Activated CD4-positive, alpha-beta memory T cell treated with anti-CD3 and anti-CD28 coated beads for 36 hours (primary cell): Measurements from ENCODE around the gene IL36RN. TPM values are rescaled to one million over a fixed set of nuclear protein-coding genes. Genes with fewer than 3 reads are reported as not detected.
A peak's percentile ranks its signal among the peaks of the same experiment; 100 is the strongest.

Experiments
- CTCF ChIA-PET: fragments of 350-600 bp; sonication (Branson Sonifier 250); formaldehyde crosslinking; loops from one replicate; lab custom pipeline; 2021; ENCODE audit warnings: antibody characterized with exemption, inconsistent platforms; lab: Charles Lee
- POLR2A ChIA-PET: fragments of 350-600 bp; sonication (Branson Sonifier 250); formaldehyde crosslinking; loops from one replicate; lab custom pipeline; 2021; ENCODE audit warnings: antibody characterized with exemption; lab: Charles Lee
- DNase-seq: peaks from one replicate; pipeline ENCODE4 v3.0.0-alpha.2; 2020
- H3K27ac Mint-ChIP-seq: one replicate; pipeline ENCODE4 v1.8.0; 2021; ENCODE audit warnings: mixed read lengths
- H3K27me3 Mint-ChIP-seq: one replicate; pipeline ENCODE4 v1.8.0; 2021; ENCODE audit warnings: mixed read lengths
- H3K36me3 Mint-ChIP-seq: one replicate; pipeline ENCODE4 v1.8.0; 2021; ENCODE audit warnings: mixed read lengths
- H3K4me1 Mint-ChIP-seq: one replicate; pipeline ENCODE4 v1.8.0; 2021; ENCODE audit warnings: low read depth, mixed read lengths
- H3K4me3 Mint-ChIP-seq: one replicate; pipeline ENCODE4 v1.8.0; 2021; ENCODE audit warnings: mild to moderate bottlenecking, mixed read lengths
- H3K9me3 Mint-ChIP-seq: one replicate; pipeline ENCODE4 v1.8.0; 2021; ENCODE audit warnings: mixed read lengths
- intact Hi-C: fragments of 100-400 bp; cut with micrococcal nuclease; formaldehyde crosslinking; loops from one replicate; pipeline ENCODE4 v1.15.1; 2023
- total RNA-seq, 2 experiments: library from RNA; stranded (reverse); gene quantifications; one replicate each; pipeline ENCODE4 v1.2.3, GENCODE V29; 2021

IL36RN gene
- total RNA-seq, 2 experiments from 2014 or later, result not detected

DNA sequence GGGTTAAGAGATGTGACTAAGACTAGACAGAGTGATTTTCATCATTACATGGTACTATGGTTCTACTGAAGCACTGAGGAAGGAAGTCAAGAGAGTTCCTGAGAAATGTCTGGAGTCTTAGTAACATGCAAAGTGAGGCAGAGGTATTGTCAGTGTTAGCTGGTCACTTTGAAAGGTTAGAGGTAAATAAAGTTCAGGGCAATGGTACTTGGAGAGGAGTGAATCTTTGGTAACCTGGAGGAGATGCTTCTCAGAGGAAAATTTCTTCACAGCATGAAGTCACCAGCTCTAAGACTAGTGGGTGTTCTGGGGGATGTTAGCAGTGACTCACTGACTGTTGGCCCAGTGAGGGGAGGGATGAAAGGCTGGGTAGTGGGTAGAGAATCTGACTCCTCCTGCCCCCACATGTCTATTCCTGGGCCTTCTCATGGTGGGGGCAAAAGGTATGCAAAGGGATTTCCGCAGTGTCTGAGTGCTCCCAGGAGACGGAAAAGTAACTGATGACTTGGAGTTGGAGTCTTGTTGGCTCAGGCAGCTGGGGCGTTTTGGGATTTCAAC lies 45.1 kb downstream of the IL36RN start:
- peak overlapping the region; percentile 46 for H3K4me3 Mint-ChIP-seq
- peak overlapping the region; percentile 99 for H3K27ac Mint-ChIP-seq
- peak; percentile 68 for DNase-seq
- peaks cover 37% of the 10 kb centered on the region for H3K4me1 Mint-ChIP-seq
- H3K9me3 Mint-ChIP-seq, result peaks cover 14% of the 10 kb centered on the region
- H3K27me3 Mint-ChIP-seq, result peaks cover 5% of the 10 kb centered on the region
- POLR2A ChIA-PET, result interaction anchor here (1.0 to 2.5 kb wide), 2 partner anchors 55 to 71 kb away, joined by 3 to 15 read pairs; partner anchors contain the start of gene PSD4
- CTCF ChIA-PET, result interaction anchor here (1.1 to 2.9 kb wide), 5 partner anchors 19 to 41 kb away, joined by 3 to 12 read pairs (median 5); no protein-coding TSS in a partner anchor
- intact Hi-C loops, result loop anchor here (1.0 to 2.0 kb wide), 3 partner anchors 19 to 71 kb away; no protein-coding TSS in a partner anchor
- peaks cover 5% of the 10 kb centered on the region for H3K36me3 Mint-ChIP-seq

- DNase-seq, result peak; percentile 74
- Mint-ChIP-seq H3K27ac (peak overlapping the region; percentile 99), H3K9me3 (peaks cover 14% of the 10 kb centered on the region), H3K27me3 (peaks cover 8% of the 10 kb centered on the region), H3K4me1 (peaks cover 37% of the 10 kb centered on the region), H3K36me3 (peaks cover 5% of the 10 kb centered on the region), H3K4me3 (no peak overlapping the region)
- CTCF ChIA-PET, result interaction anchor here (0.7 to 2.9 kb wide), 6 partner anchors 10 to 40 kb away, joined by 3 to 12 read pairs (median 6); no protein-coding TSS in a partner anchor
- intact Hi-C loops, result loop anchor here (1.0 to 2.0 kb wide), 4 partner anchors 8 to 70 kb away; no protein-coding TSS in a partner anchor
- POLR2A ChIA-PET, result interaction anchor here (2.5 kb wide), 1 partner anchor 70 kb away, joined by 15 read pairs; the partner anchor contains the start of gene PSD4
Measured at GRCh38 chr2:113105047-113105785, 46.2 kb downstream of the IL36RN start.

- H3K4me1 Mint-ChIP-seq, result no peaks in the 10 kb centered on the region
- H3K27me3 Mint-ChIP-seq, result peaks cover 6% of the 10 kb centered on the region
- H3K27ac Mint-ChIP-seq, result no peak overlapping the region
- ChIA-PET CTCF (no interaction called here), POLR2A (no interaction called here)
- intact Hi-C loops, result no loop called here
- H3K36me3 Mint-ChIP-seq, result no peaks in the 10 kb centered on the region
- no peaks in the 10 kb centered on the region for H3K9me3 Mint-ChIP-seq
- no peak for DNase-seq
- no peak overlapping the region for H3K4me3 Mint-ChIP-seq
Measured at GRCh38 chr2:113111121-113111520, 52.1 kb downstream of the IL36RN start.

- no peak for DNase-seq
- Mint-ChIP-seq H3K27ac (no peak overlapping the region), H3K27me3 (peaks cover 6% of the 10 kb centered on the region), H3K4me3 (no peak overlapping the region), H3K36me3 (no peaks in the 10 kb centered on the region), H3K4me1 (peaks cover 5% of the 10 kb centered on the region), H3K9me3 (no peaks in the 10 kb centered on the region)
- intact Hi-C loops, result no loop called here
- ChIA-PET POLR2A (no interaction called here), CTCF (no interaction called here)
Measured at GRCh38 chr2:113111823-113112287, 52.9 kb downstream of the IL36RN start.

GRCh38 chr2:113112441-113112840 lies 53.4 kb downstream of the IL36RN start:
- ChIA-PET POLR2A (no interaction called here), CTCF (interaction anchor here (7.6 kb wide), 1 partner anchor 24 kb away, joined by 58 read pairs; no protein-coding TSS in a partner anchor)
- H3K36me3 Mint-ChIP-seq, result no peaks in the 10 kb centered on the region
- H3K4me3 Mint-ChIP-seq, result no peak overlapping the region
- no peak for DNase-seq
- intact Hi-C loops, result no loop called here
- H3K4me1 Mint-ChIP-seq, result peaks cover 11% of the 10 kb centered on the region
- H3K27me3 Mint-ChIP-seq, result peaks cover 5% of the 10 kb centered on the region
- H3K27ac Mint-ChIP-seq, result no peak overlapping the region
- no peaks in the 10 kb centered on the region for H3K9me3 Mint-ChIP-seq

DNA sequence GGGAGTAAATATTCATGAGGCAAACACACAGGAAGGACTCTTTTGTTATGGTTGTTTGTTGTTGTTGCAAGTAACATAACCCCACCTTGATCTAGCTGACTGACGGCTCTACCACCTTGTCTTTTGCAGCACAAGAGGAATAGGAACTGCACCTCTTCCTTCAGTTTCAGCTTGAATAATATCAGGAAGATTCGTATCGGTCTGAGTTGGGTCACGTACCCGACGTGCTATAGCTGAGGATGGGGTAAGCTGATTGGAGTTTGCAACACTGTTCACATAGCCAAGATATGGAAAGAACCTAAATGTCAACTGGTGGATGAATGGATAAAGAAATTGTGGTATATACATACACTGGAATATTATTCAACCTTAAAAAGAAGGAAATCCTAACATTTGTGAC lies 53.9 kb downstream of the IL36RN start:
- Mint-ChIP-seq H3K27me3 (peaks cover 5% of the 10 kb centered on the region), H3K27ac (no peak overlapping the region), H3K4me3 (no peak overlapping the region), H3K36me3 (no peaks in the 10 kb centered on the region), H3K9me3 (no peaks in the 10 kb centered on the region), H3K4me1 (peaks cover 15% of the 10 kb centered on the region)
- CTCF ChIA-PET, result interaction anchor here (1.0 to 7.6 kb wide), 2 partner anchors 24 to 228 kb away, joined by 3 to 58 read pairs; no protein-coding TSS in a partner anchor
- intact Hi-C loops, result no loop called here
- POLR2A ChIA-PET, result no interaction called here
- no peak for DNase-seq

- H3K36me3 Mint-ChIP-seq, result no peaks in the 10 kb centered on the region
- no peak for DNase-seq
- ChIA-PET POLR2A (no interaction called here), CTCF (interaction anchor here (0.9 to 7.6 kb wide), 5 partner anchors 23 to 229 kb away, joined by 3 to 58 read pairs (median 3); no protein-coding TSS in a partner anchor)
- no peaks in the 10 kb centered on the region for H3K9me3 Mint-ChIP-seq
- H3K4me3 Mint-ChIP-seq, result no peak overlapping the region
- no peak overlapping the region for H3K27ac Mint-ChIP-seq
- intact Hi-C loops, result no loop called here
- H3K27me3 Mint-ChIP-seq, result peaks cover 3% of the 10 kb centered on the region
- peaks cover 18% of the 10 kb centered on the region for H3K4me1 Mint-ChIP-seq
Measured at GRCh38 chr2:113113807-113114206, 54.8 kb downstream of the IL36RN start.

Other genes starting within 250 kb of the IL36RN start
- gene IL1B, start 222.4 kb upstream of the IL36RN start, total RNA-seq, result under 1 TPM in 1 of 2 experiments, not detected in 1; 0.44 TPM
- not detected for gene IL37, start 148.0 kb upstream of the IL36RN start, total RNA-seq
- gene IL36G, start 81.2 kb upstream of the IL36RN start, total RNA-seq, result not detected
- gene IL36A, start 53.7 kb upstream of the IL36RN start, total RNA-seq, result not detected
- gene IL36B, start 6.3 kb upstream of the IL36RN start, total RNA-seq, result not detected
- gene IL1F10, start 8.8 kb downstream of the IL36RN start, total RNA-seq, result not detected
- 10 to 100 TPM in 1 of 2 experiments, 1 to 10 TPM in 1; 9.8 to 10.5 TPM for gene IL1RN, start 68.4 kb downstream of the IL36RN start, total RNA-seq
- 100 to 1,000 TPM; 156 to 170 TPM for gene PSD4, start 114.8 kb downstream of the IL36RN start, total RNA-seq
- gene PAX8, start 219.7 kb downstream of the IL36RN start, total RNA-seq, result 1 to 10 TPM; 2.6 to 4.1 TPM